HepG2 (cell line): Measurements from ENCODE around the gene DRAP1. TPM values are rescaled to one million over a fixed set of nuclear protein-coding genes. Genes with fewer than 3 reads are reported as not detected.

Source experiments
- CREB3 ChIP-seq: sonication (generic); formaldehyde crosslinking; IDR thresholded peaks from 2 replicates; pipeline ENCODE4 v1.5.0; 2020; ENCODE audit warnings: missing genetic modification reagents
- DRAP1 ChIP-seq: IDR thresholded peaks from 2 replicates; pipeline ENCODE4 v1.6.1; 2016; ENCODE audit warnings: missing genetic modification reagents, missing compliant biosample characterization
- FOSL1 ChIP-seq: sonication (generic); formaldehyde crosslinking; IDR thresholded peaks from 2 replicates; pipeline ENCODE4 v1.9.0; 2021; ENCODE audit warnings: missing genetic modification reagents, borderline replicate concordance
- GMEB2 ChIP-seq: IDR thresholded peaks from 2 replicates; pipeline ENCODE4 v1.6.1; 2016; ENCODE audit warnings: missing biosample characterization, missing genetic modification reagents, low read depth
- MLX ChIP-seq: IDR thresholded peaks from 2 replicates; pipeline ENCODE4 v1.6.1; 2016
- NFE2L1 ChIP-seq: sonication (generic); formaldehyde crosslinking; IDR thresholded peaks from 2 replicates; pipeline ENCODE4 v1.4.0; 2020; ENCODE audit warnings: missing genetic modification reagents, mild to moderate bottlenecking, borderline replicate concordance
- NKX3-1 ChIP-seq: sonication (generic); formaldehyde crosslinking; IDR thresholded peaks from 2 replicates; pipeline ENCODE4 v1.5.0; 2020; ENCODE audit warnings: missing genetic modification reagents
- NR2F6 ChIP-seq, 2 experiments: IDR thresholded peaks; 2 replicates each; pipeline ENCODE4 v1.6.1; 2016; ENCODE audit warnings: antibody characterized with exemption in 1 of 2, mild to moderate bottlenecking in 1 of 2
- PRDM4 ChIP-seq: sonication (generic); formaldehyde crosslinking; IDR thresholded peaks from 2 replicates; pipeline ENCODE4 v1.9.0; 2021; ENCODE audit warnings: missing genetic modification reagents, borderline replicate concordance
- PRPF4 ChIP-seq: fragments of 200-400 bp; formaldehyde crosslinking; IDR thresholded peaks from 2 replicates; pipeline ENCODE4 v1.6.1; 2016; ENCODE audit warnings: low read length, low read depth; ENCODE audit not compliant: poor library complexity, severe bottlenecking
- STAG1 ChIP-seq: sonication (generic); formaldehyde crosslinking; IDR thresholded peaks from 2 replicates; pipeline ENCODE4 v1.4.0; 2020; ENCODE audit warnings: missing genetic modification reagents
- ZBTB38 ChIP-seq: sonication (generic); formaldehyde crosslinking; IDR thresholded peaks from 2 replicates; pipeline ENCODE4 v1.5.1; 2020; ENCODE audit warnings: mild to moderate bottlenecking, missing genetic modification reagents
- ZFP36L2 ChIP-seq: sonication (generic); formaldehyde crosslinking; IDR thresholded peaks from 2 replicates; pipeline ENCODE4 v1.4.0; 2020; ENCODE audit warnings: missing genetic modification reagents
- ZFP62 ChIP-seq: sonication (generic); formaldehyde crosslinking; IDR thresholded peaks from 2 replicates; pipeline ENCODE4 v1.4.0; 2020; ENCODE audit warnings: missing genetic modification reagents
- ZNF18 ChIP-seq: sonication (generic); formaldehyde crosslinking; IDR thresholded peaks from 2 replicates; pipeline ENCODE4 v1.8.0; 2022; ENCODE audit warnings: mild to moderate bottlenecking, missing genetic modification reagents; ENCODE audit not compliant: insufficient replicate concordance
- ZNF207 ChIP-seq: fragments of 450-650 bp; IDR thresholded peaks from 2 replicates; pipeline ENCODE4 v1.6.1; 2016; ENCODE audit warnings: antibody characterized with exemption, borderline replicate concordance
- ZNF292 ChIP-seq: sonication (generic); formaldehyde crosslinking; IDR thresholded peaks from 2 replicates; pipeline ENCODE4 v1.8.1; 2022; ENCODE audit warnings: mild to moderate bottlenecking, low read depth, missing genetic modification reagents, borderline replicate concordance
- ZNF546 ChIP-seq: sonication (generic); formaldehyde crosslinking; conservative IDR thresholded peaks from 2 replicates; pipeline ENCODE4 v1.8.1; 2023; ENCODE audit warnings: mild to moderate bottlenecking, missing genetic modification reagents
- ZSCAN29 ChIP-seq: sonication (generic); formaldehyde crosslinking; conservative IDR thresholded peaks from 2 replicates; pipeline ENCODE4 v1.4.0; 2020; ENCODE audit warnings: mild to moderate bottlenecking, missing genetic modification reagents
- polyA plus RNA-seq, 8 experiments: library from polyadenylated mRNA; depleted of rRNA in 3 of 8; stranded (reverse) in 7 of 8; unstranded in 1 of 8; fragments of >200 nt; fragmentation: Illumina TruSeq in 4 of 8; extraction: Trizol in 4 of 8; gene quantifications; 2 replicates each; pipeline versions ENCODE4 v1.2.1 to v1.2.3, GENCODE V29; 2011 to 2016; ENCODE audit warnings: low read depth in 4 of 8, missing spikeins in 1 of 8, mixed read lengths in 1 of 8; ENCODE audit not compliant: insufficient read depth in 1 of 8
- total RNA-seq, 5 experiments: library from RNA; depleted of rRNA; stranded (reverse); fragments of >200 nt; fragmentation: Illumina TruSeq; extraction: Trizol; gene quantifications; 2 replicates each; pipeline ENCODE4 v1.2.3, GENCODE V29; 2016; ENCODE audit warnings: low read depth in 1 of 5

Gene DRAP1
- total and polyA plus RNA-seq, 2 of the 13 experiments (the other 11 are each of a cell fraction or from before 2014, with no cell fraction given): 46.8 to 52.3 TPM

- peak; percentile 25 for TF ChIP-seq ZNF18
- TF ChIP-seq FOSL1 (CRISPR knock-in tag): no peak
- TF ChIP-seq ZSCAN29 (CRISPR knock-in tag): no peak
- TF ChIP-seq NR2F6 (IDR thresholded peaks at IDR 0.05): no peak
- TF ChIP-seq NR2F6 (CRISPR knock-in tag; IDR thresholded peaks at IDR 0.05): 0 out of 2 replicates have a peak, but pooled peaks have one; percentile 25
- no peak for TF ChIP-seq DRAP1 (CRISPR knock-in tag)
- TF ChIP-seq MLX (CRISPR knock-in tag): no peak
- no peak for TF ChIP-seq PRDM4 (CRISPR knock-in tag)
- TF ChIP-seq PRPF4: no peak
- no peak for TF ChIP-seq CREB3 (CRISPR knock-in tag)
- no peak for TF ChIP-seq ZNF292 (CRISPR knock-in tag)
- peak; percentile 39 for TF ChIP-seq STAG1 (CRISPR knock-in tag)
- TF ChIP-seq NFE2L1: no peak
- no peak for TF ChIP-seq ZFP62 (CRISPR knock-in tag)
- no peak for TF ChIP-seq ZFP36L2
- no peak for TF ChIP-seq NKX3-1
- no peak for TF ChIP-seq GMEB2 (CRISPR knock-in tag)
- TF ChIP-seq ZBTB38 (CRISPR knock-in tag): no peak
- TF ChIP-seq ZNF546: no peak
- TF ChIP-seq ZNF207: no peak
Measured at GRCh38 chr11:65891219-65892136, 27.7 kb upstream of the DRAP1 start (continued).
